Prostate gland (tissue), 2 donors: ENCODE results near the gene CCPG1.

Source experiments
- CTCF ChIP-seq, 4 experiments: fragments of 200-600 bp in 2 of 4; fragments of 450-650 bp in 2 of 4; sonication (generic) in 2 of 4; IDR thresholded peaks; 1 replicate in 3 of 4; 2 replicates in 1 of 4; pipeline ENCODE4 v1.5.1; 2016 to 2019; ENCODE audit warnings: antibody characterized with exemption in 4 of 4, mild to moderate bottlenecking in 2 of 4, moderate library complexity in 2 of 4
- POLR2A ChIP-seq: fragments of 450-650 bp; IDR thresholded peaks from one replicate; pipeline ENCODE4 v1.6.1; 2016; ENCODE audit warnings: antibody characterized with exemption, mild to moderate bottlenecking
- POLR2AphosphoS5 ChIP-seq: sonication (generic); formaldehyde crosslinking; IDR thresholded peaks from one replicate; pipeline ENCODE4 v1.6.1; 2017; ENCODE audit warnings: antibody characterized with exemption

GRCh38 chr15:55401786-55402246 is 6.3 kb downstream of the CCPG1 start:
- TF ChIP-seq POLR2A (no peak), POLR2AphosphoS5 (no peak), CTCF (IDR thresholded peaks at IDR 0.05) (no peak)
